EH (cell line): ENCODE measurements around the gene ELF4.

Source experiments
- DNase-seq: peaks from one replicate; pipeline ENCODE4 v3.0.0-alpha.2; 2015; ENCODE audit warnings: low read depth

Gene ELF4

GRCh38 chrX:130083656-130084382 lies 26.5 kb downstream of the ELF4 start:
- DNase-seq = no peak

GRCh38 chrX:130083107-130083490 lies 27.2 kb downstream of the ELF4 start:
- peak; percentile 29 for DNase-seq

GRCh38 chrX:130082244-130083106 lies 27.8 kb downstream of the ELF4 start:
- DNase-seq = peak; percentile 18

GRCh38 chrX:130081421-130082045 lies 28.8 kb downstream of the ELF4 start:
- peak; percentile 40 for DNase-seq

- DNase-seq = no peak
These were observed 29.4 kb downstream of the ELF4 start for GRCh38 chrX:130080791-130081367.

- DNase-seq = peak; percentile 79
These were observed 30.4 kb downstream of the ELF4 start for GRCh38 chrX:130079824-130080406.

- no peak for DNase-seq
These were observed 34.5 kb downstream of the ELF4 start for GRCh38 chrX:130075777-130076176.

GRCh38 chrX:130072345-130072740 lies 38.0 kb downstream of the ELF4 start:
- DNase-seq = no peak

GRCh38 chrX:130071611-130072344 lies 38.5 kb downstream of the ELF4 start:
- DNase-seq = no peak

- DNase-seq = no peak
These were observed 43.2 kb downstream of the ELF4 start for GRCh38 chrX:130066975-130067615.

- DNase-seq = peak; percentile 68
These were observed 49.9 kb downstream of the ELF4 start for GRCh38 chrX:130060122-130061069.

GRCh38 chrX:130058652-130059051 lies 51.6 kb downstream of the ELF4 start:
- DNase-seq = no peak

GRCh38 chrX:130057209-130057608 lies 53.1 kb downstream of the ELF4 start:
- no peak for DNase-seq

- no peak for DNase-seq
These were observed 54.4 kb downstream of the ELF4 start for GRCh38 chrX:130055899-130056298.

- peak; percentile 82 for DNase-seq
These were observed 55.2 kb downstream of the ELF4 start for GRCh38 chrX:130055103-130055502.

GRCh38 chrX:130053236-130053635 lies 57.1 kb downstream of the ELF4 start:
- DNase-seq = no peak

GRCh38 chrX:130051176-130051845 lies 59.0 kb downstream of the ELF4 start:
- no peak for DNase-seq

- DNase-seq = no peak
These were observed 60.5 kb downstream of the ELF4 start for GRCh38 chrX:130049821-130050220.

GRCh38 chrX:130048686-130049222 lies 61.5 kb downstream of the ELF4 start:
- DNase-seq = no peak
